GM21515 (cell line): ENCODE data around the gene MSH5.

Source experiments
- ATAC-seq: cut with Tn5 transposase; IDR thresholded peaks from one replicate; pipeline ENCODE4 v1.9.1; 2021; ENCODE audit not compliant: unreplicated experiment

MSH5 gene

DNA sequence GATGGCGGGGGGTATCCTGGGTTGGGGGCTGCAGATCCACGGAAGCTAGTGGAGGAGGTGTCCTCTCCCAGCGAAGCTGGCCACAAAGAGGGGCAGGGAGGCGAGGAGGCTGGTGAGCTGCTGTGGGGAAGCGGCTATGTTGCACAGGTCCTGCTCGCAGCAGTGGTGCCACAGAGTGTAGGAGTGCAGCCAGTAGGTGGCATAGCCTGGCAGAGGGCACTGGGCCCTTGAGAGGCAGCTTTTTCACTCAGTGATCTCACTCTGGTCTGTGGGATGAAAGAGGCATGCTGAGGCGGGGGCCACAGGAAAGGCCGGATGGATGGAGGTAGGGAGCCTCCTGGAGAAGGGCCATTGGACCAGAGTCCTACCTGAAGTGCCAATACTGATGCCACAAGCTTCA lies 27.5 kb upstream of the MSH5 start:
- no peak for ATAC-seq

DNA sequence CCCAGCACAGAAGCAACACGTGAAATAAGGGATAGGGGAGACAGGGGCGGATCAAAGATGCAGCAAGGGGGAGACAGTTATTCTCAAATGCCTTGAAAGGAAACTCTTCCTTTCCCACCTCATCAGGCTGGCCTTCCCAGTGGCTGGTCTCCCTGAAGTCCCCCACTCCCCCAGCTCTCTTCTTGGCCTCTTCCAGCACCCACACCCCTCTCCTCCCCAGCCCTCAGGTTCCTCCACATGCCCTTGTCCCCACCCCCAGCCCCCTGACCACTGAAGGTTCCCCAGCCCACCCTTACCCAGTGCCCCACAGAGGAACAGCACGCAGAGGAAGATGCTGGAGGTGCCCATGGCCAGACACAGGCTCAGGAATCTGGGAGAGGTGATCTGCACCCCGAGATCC lies 26.3 kb upstream of the MSH5 start:
- ATAC-seq = no peak

DNA sequence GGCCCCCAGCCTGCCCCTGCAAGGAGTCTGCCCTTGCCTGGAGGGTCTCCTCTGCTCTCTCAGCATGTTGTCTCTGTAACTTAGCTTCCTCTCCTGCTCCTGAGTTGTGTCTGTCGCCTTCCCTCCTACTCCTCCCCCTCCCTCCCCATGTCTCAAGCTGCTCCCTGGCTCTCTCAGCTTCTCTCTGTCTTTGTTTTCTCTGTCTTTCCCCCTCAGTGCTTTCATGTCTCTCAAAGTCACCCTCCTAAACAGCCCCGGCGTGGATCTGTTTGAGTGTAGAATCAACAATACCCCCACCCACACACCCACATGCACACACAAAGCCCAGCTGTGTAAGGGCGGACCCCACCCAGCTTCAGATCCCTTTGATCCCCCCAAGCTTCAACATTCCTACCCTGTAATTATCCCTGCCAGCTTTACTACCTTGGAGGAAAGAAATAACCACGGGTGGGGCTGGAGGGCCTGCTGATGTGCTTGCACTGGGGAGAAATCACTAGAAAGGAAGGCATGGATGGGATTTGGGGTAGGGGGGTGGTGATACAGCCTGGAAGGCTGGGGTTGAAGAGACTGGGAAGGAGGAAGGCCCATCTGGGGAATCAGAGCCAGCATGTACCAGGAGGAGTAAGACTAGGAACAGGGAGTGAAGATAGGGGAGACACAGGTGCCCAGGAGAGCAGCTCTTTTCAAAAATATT lies 25.7 kb upstream of the MSH5 start:
- no peak for ATAC-seq

DNA sequence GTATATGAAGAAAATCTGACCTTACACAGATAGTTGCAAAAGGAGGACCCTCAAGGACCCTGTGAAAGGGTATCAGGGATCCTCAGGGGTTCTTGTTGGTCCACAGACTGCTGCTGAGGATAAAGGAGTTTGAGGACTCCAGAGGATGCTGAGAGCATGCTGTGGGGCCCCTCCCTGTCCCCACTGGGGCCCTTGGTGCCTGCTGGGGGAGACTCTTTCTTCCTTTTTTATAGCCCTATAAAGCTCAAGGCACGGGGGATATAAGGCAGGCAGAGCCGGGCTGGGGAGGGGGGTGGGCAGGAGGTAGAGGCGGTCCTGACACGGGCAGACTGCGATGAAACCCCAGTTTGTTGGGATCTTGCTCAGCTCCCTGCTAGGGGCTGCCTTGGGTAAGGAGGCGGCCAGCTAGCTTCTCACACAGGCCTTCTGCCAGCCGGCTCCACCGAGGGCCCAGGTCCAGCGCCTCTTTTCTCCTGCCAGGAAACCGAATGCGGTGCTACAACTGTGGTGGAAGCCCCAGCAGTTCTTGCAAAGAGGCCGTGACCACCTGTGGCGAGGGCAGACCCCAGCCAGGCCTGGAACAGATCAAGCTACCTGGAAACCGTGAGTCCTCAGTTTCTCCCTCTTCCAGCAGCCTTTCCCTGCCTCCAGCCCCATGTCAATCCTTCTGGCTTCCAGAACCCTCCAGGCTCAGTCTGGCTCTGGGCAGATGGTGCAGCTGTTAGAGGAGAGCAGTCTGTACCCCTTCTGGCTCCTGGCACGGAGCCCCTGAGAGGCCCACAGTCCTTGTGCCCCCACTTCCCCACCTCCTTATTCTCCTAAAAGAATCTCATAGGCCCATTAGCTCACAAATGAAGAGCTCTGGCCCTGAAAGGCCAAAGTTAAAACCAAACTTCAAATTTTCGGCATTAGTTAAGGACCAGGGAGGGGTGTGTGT lies 24.5 kb upstream of the MSH5 start, which contains the start of gene LY6G6D:
TSS of gene LY6G6D (plus strand) at position 327 of the 937 bp plus-strand sequence. CDS start at position 335, 8 bp downstream.
- no peak for ATAC-seq

DNA sequence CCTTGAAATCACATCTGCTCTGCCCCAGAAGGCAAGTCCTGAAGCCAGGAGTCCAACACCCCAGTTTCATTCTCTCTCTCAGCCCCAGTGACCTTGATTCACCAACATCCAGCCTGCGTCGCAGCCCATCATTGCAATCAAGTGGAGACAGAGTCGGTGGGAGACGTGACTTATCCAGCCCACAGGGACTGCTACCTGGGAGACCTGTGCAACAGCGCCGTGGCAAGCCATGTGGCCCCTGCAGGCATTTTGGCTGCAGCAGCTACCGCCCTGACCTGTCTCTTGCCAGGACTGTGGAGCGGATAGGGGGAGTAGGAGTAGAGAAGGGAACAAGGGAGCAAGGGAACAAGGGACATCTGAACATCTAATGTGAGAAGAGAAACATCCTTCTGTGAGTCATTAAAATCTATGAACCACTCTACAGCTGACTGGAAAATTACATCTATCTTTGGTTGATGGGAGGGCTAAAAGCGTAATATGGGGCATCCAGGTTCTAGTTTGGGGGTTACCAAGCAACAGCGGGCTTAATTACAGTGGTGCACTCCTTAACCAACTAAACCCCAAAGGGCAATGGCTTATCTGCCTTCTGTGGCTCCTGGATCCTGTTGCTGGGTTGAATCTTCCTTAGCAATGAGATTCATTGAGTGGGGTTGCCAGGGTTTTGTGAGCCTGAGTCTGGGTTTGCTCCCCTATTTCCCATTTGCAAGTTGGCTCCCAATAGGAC lies 22.1 kb upstream of the MSH5 start:
- no peak for ATAC-seq

DNA sequence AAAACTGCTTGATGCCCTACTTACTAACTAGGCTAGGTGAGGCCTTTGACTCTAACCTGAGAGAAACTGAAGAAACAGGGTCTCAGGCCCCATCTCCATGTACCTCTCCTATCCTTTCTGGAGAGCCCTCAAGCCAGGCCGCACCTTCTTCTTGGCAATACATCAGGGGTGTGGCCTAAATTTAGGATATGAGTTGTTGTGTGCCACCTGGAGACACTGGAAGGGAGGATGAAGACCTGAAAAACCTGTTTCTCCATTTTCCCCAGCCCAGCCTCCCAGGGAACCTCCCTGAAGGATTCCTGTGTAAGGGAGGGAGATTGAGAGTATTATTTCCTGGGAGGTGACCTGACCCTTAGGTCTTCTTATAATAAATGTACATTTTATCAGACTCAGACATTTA lies 21.5 kb upstream of the MSH5 start:
- ATAC-seq = no peak

DNA sequence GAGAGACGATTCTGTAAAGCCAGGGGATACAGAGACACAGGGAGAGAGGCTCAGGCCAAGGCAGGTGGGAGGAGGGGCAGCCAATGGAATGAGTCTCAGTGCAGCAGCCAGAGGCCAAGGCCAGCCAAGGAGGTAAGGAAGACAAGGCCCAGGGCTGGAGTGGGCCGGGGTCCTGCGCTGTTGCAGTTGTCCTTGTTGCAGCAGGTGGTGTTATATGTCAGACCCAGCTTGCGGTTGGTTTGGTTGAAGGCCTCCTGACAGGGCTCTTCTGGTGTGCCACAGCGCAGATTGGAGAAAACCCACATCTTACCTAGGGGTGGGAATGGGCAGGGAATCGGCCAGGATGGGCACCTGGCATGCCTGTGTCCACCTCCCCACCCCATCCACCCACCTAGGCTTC lies 20.8 kb upstream of the MSH5 start:
- ATAC-seq = no peak

DNA sequence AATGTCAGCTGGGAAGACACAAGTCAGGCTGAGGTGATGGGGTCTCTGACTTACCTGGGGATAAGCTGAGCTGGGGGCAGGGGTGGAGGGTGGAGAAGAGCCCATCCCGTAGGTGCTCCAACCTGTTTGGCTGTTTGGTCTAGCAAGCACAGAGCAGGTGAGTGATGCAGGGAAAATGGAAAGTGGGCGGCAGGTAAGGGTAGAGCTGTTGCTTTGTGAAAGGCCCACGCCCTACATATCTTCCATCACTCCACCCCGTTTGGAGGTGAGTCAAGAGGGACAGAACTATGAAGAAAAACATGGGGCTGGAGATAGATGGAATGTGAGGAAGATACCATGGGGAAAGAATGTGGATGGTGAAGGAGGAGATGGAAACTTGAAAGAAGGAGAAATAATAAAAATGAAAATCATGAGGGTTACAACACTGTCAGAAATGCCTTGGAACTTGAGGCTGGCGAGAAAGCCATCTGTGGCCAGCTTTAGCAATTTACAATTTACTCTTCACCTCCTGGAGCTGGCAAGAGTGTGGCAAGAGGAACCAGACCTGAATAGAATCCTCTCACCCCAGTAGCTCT lies 19.5 kb upstream of the MSH5 start:
- ATAC-seq = no peak

DNA sequence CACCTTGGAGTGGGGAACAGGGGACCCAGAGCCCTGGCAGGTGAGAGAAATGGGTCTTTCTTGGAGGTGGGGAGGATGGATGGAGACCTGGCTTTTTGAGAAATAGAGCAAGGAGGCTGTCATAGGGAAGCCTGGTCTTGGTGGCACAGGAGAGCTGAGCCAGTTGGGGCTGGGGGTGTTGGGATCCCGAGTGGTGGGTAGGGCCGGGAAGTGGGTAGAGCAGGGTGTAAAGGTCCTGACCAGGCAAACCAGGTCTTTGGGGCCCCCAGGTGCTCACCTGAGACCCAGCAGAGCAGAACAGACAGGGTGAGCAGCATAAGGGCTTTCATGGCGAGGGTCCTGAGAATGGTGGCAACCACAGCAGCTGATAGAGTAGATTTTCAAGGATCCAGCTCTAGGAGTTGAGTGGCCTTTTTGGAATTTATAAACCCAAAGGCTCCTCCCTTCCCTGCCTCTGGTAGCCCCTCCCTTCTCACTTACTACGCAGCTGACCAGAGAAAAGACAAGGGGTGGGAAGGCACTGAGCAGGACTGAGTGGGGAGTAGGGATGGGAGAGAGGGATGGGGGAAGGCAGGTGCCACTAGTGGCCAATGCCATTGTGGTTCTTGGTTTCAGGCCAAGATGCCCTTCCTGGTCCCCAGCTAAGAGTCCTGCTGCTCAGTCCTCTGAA lies 18.3 kb upstream of the MSH5 start, which contains the start of gene LY6G6C:
TSS of gene LY6G6C (minus strand) at position 396 of the 670 bp plus-strand sequence. CDS start at position 329, 67 bp downstream.
- ATAC-seq = no peak

DNA sequence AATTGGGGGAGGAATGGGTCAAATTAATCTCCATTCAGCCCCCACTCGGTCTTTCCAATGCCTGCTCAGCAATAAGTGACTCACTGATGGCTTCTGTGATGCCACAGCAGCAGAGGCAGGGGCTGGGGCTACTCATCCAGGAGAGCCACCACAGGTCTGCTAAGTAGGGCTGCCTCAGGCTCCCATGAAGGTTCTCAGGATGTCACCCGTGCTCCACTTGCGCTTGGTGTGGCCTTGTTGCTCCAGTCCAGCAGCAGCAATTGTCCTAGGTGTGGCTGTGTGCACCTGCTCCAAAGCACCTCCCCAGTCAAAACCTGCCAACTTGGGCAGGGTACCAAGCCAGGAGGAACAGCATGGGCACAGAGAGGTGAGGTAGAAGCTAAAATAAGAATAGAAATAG lies 17.6 kb upstream of the MSH5 start:
- no peak for ATAC-seq

DNA sequence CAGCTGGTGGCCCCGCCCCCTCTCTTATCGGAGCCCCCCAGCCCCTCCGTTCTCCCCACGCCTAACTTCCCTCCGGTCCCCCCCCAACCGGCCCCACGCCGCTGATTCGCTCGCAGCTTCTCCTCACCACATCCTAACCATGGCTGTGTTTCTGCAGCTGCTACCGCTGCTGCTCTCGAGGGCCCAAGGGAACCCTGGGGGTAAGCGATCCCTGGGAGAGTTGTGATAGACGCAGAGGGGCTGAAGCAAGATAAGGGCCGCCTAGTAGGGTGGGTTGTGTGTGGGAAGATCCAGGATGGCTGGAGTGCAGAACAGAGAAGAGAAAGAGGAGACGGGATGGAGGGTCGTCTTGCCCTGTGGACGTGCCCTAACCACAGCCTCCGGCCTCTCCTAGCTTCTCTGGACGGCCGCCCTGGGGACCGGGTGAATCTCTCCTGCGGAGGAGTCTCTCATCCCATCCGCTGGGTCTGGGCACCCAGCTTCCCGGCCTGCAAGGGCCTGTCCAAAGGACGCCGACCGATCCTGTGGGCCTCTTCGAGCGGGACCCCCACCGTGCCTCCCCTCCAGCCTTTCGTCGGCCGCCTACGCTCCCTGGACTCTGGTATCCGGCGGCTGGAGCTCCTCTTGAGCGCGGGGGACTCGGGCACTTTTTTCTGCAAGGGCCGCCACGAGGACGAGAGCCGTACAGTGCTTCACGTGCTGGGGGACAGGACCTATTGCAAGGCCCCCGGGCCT lies 16.4 kb upstream of the MSH5 start, which contains the start of gene MPIG6B:
TSS of gene MPIG6B (plus strand) at position 129 of the 735 bp plus-strand sequence. CDS start at position 140, 11 bp downstream.
- no peak for ATAC-seq

DNA sequence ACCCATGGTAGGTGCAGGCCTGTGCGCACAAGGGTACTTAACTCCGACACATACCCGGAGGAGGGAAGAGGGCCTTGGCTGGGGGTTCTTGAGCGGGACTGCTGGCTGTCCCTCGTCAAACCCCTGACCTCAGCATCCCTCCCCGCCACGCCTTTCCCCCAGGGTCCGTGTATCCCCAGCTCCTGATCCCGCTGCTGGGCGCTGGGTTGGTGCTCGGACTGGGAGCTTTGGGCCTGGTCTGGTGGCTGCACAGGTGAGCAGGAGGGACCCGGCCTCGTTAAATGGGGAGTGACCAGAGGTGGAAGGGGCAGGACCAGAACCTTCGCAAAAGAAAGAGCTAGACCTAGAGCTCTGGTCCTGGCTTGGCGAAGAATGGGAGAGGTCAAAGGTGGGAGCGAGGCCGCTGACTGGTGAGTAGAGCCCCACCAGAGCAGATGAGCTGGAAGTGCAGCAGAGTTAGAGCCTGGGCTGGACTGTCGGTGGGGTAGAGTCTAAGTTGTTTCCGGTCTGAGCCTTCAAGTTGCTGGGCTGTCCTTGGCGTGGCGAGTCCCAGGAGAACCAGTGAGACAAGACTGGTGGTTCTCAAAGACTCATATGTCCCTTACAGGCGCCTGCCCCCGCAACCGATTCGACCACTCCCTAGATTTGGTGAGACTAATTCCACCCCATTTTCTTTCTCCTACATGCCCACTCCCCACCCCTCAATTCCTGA lies 15.7 kb upstream of the MSH5 start:
- ATAC-seq = no peak

DNA sequence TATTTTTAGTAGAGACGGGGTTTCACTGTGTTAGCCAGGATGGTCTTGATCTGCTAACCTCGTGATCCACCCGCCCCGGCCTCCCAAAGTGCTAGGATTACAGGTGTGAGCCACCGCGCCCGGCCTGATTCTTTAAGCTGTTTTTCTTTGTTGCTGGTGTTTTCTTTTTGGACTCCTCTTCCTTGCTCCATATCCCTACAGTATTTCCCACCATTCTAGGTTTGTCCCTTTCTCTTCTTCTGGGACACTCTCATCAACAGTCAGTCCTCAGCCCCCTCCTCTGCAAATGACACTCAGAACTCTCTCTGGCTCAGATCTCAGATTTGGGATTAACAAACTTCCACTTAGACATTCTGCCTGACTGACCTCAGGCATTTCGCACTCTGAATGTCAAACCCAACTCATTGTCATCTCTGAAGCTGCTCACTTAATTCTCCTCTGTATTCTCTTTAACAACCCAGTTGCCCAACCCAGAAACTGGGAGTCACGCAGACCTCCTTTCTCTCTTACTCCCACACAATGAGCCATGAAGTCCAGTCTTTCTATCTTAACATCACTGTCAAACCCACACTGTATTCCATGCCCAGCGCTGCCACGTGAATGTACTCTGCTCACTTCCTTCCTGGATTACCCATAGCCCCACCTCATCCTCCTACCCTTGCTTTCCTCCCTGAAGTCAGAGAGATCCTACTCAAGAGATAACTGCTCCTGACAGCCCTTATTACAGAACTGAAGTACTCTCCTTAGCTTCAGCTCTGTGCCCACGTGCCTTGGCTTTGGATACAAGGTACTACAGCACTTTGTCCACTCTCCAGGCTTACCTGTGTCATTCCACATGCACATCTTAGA lies 14.1 kb upstream of the MSH5 start:
- no peak for ATAC-seq

DNA sequence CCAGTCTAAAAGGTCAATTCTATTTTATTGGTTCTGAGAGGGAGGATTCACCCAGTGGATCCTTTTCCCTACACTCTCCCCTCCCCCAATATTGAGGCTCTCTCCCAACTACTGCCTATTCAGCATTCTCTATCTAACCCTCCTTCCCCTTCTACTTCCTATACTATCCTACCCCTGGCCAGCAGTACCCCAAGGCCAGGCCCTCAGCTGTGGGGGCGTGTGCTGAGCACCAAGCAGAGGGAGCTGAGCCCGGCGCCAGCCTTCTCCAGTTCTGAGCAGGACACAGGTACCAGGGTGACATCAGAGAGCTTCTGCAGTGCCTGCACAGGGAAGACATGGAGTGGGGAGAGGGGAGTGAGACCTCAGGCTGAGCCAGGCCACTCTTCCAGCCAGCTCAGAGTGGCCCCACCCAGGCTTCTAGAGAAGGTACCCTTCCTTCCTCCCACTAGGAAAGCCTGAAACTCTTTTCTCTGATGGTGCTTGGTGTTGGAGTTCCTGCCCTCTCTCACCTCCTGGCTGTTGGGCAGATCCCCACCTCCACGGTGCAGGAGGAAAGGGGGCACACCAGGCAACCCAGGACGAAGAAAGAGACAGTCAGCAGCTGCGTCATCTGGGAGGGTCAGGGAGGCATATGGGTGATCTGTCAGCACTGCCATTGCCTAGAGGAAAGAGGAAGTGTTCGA lies 12.6 kb upstream of the MSH5 start:
- ATAC-seq = no peak

DNA sequence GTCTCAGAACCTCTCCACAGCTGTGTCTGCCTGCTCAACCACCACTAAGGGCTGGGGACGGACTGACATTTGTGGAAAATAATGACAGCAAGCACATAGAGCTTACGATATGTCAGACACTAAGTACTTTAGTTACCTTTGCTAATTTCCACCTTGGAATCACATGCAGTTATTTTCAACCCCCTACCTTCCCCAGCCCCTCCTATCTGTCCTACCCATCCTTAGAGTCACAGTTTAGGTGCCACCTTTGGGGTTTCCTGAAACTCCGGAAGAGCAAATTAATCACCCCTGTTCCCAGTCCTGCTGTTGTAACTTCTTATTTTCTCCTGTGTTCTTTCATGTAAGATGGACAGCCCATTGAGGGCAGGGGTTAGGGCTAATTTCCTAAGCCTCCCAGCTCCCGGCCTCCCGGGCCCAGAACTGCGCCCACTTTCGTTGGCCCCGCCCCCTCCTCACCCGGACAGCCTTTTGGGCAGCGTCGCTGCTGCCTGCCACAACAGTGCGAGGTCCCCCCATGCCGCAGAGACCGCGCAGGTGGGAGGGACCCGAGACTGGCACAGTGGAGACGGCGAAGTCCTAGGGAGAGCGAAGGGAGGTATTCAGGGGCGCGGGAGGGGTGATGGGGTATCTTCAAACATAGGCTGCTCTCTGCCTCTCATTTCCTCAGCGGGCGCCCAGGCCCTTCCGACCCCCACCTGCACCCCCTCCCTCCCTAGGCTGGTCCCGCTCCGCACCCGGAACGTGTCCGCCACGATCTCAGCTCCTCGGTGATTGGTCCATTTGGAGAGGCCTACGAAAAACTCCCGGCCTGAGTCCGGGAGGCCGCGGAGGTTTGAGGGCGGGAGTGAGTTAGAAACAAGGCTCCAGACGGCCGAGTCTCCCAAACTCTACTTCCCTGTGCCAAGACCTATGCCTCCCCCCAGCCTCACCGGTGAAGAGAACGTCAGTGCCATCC lies 11.8 kb upstream of the MSH5 start:
- ATAC-seq = no peak

DNA sequence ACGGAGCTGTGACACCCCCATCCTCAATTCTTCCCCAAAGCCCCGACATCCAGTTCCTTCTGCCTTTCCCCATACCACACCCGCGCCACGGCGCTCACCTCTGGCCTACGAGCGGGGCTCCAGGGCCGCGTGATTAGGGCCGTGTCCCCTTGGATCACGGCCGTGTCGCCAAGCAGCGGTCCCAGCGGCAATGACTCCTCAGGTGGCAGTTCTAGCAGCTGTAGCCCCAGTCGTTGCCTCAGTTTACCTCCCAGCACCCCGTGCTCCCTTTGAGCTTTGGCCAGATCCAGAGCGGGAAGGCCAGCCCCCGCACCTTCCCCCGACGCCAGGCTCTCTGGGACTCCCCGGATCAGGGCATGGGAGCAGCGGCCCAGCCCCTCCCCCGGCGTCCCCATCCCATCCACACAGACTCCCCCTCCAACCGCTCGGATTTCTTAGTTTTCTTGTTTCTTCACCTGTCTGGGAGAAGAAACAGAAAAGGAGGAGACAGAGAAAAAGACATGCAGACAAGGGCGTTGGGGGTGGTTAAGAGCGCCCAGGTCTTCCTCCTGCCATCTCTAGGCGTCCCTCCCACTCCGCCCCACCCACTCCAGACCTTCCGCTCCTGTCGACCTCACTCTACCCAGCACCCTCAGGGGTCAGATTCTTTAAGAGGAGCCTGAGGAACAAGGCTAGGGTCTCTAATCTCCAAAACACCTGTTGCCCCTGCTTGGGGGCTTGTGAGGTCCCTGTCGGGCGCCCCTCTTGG lies 10.9 kb upstream of the MSH5 start, which contains the start of gene DDAH2:
TSS of gene DDAH2 (minus strand) at position 533 of the 748 bp plus-strand sequence. CDS start at position 395, 138 bp downstream.
- ATAC-seq = no peak
